Activated naive CD8-positive, alpha-beta T cell treated with anti-CD3 and anti-CD28 coated beads for 36 hours (primary cell): ENCODE results near the gene ALG14. TPM values are rescaled to one million over a fixed set of nuclear protein-coding genes. Genes with fewer than 3 reads are reported as not detected.
"Not testable (repeated sequence)": the region's sequence is repeated elsewhere in the genome, so short reads cannot be mapped to it uniquely, and the experiment has no call there.

Source experiments
- DNase-seq: peaks from one replicate; pipeline ENCODE4 v3.0.0; 2021
- H3K27ac Mint-ChIP-seq: one replicate; pipeline ENCODE4 v1.8.0; 2022; ENCODE audit warnings: mild to moderate bottlenecking, moderate library complexity, mixed read lengths
- H3K27me3 Mint-ChIP-seq: one replicate; pipeline ENCODE4 v1.8.0; 2022; ENCODE audit warnings: mild to moderate bottlenecking, mixed read lengths
- H3K36me3 Mint-ChIP-seq: one replicate; pipeline ENCODE4 v1.8.0; 2021; ENCODE audit warnings: mild to moderate bottlenecking, mixed read lengths
- H3K4me1 Mint-ChIP-seq: one replicate; pipeline ENCODE4 v1.8.0; 2021; ENCODE audit warnings: mixed read lengths
- H3K4me3 Mint-ChIP-seq: one replicate; pipeline ENCODE4 v1.8.0; 2022; ENCODE audit warnings: mild to moderate bottlenecking, moderate library complexity, mixed read lengths
- H3K9me3 Mint-ChIP-seq: one replicate; pipeline ENCODE4 v1.8.0; 2022; ENCODE audit warnings: mixed read lengths
- total RNA-seq, 2 experiments: library from RNA; stranded (reverse); gene quantifications; one replicate each; pipeline ENCODE4 v1.2.3, GENCODE V29; 2021

The ALG14 gene
- total RNA-seq, 2 experiments from 2014 or later, result 4.1 to 4.8 TPM

DNA sequence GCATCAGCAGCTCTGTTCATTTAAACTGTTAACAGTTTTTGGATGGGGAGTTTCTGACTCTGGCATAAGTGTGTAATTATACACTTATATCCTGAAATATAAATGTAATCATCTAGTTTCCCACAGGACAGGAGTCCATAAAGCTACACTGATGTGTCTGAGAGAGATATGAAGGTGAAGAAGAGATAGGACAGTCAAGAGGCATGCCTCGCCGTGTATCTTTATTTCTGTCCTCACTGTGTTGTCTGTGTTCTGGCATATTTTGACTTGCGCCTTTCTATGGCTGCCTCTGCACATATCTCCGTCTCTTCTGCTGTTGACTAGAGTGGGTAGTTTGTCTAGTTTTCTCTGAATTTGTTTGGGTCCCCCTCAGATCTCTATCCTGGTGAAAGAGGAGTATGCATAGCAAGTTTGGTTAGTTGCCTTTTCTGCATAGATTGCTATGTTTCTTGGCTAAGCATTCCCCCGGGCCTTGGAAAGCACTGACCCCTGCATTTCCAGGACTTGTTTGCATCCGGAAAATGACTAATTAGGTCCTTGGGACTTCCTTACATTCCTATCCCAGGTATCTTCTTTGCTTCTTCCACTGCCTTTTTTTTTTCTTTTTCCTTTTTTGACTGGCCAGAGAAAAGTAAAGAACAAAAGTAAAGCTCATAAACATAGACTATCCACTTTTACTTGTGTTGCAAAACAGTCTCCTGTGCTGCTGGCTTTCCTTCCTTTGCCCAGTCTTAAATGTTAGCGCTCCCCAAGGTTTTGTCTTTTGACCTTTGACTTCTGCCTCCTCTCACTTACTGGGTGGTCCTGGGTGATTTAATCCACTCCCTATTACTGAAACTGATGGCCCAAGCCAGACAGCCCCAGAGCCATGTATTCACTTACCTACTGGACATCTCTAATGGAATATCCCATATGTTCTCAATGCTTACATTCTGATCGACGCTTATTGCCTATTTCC lies 118.2 kb downstream of the ALG14 start:
- no peaks in the 10 kb centered on the region for H3K9me3 Mint-ChIP-seq
- no peak overlapping the region for H3K4me3 Mint-ChIP-seq
- H3K36me3 Mint-ChIP-seq, result peaks cover 2% of the 10 kb centered on the region
- H3K27ac Mint-ChIP-seq, result no peak overlapping the region
- no peak for DNase-seq
- no peaks in the 10 kb centered on the region for H3K27me3 Mint-ChIP-seq
- no peaks in the 10 kb centered on the region for H3K4me1 Mint-ChIP-seq

DNA sequence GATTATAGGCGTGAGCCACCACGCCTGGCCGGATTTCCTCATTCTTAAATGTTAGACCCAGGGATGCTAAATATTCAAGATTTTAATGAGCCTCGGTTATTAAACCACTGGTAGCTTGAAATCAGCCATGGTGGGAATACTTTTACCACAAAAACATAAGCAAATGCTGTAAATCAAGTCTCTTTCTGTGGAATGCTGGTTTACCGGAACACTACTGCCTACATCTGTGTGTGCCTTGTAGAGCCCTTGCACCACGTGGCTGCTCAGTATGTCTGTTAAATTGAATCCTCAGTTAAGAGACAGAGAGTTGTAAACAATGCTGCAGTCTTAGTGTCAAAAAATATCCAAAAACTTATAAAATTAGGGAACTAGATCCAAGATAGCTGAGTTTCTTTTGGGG lies 119.0 kb downstream of the ALG14 start:
- no peaks in the 10 kb centered on the region for H3K9me3 Mint-ChIP-seq
- no peaks in the 10 kb centered on the region for H3K27me3 Mint-ChIP-seq
- H3K4me3 Mint-ChIP-seq, result no peak overlapping the region
- H3K36me3 Mint-ChIP-seq, result peaks cover 2% of the 10 kb centered on the region
- no peak overlapping the region for H3K27ac Mint-ChIP-seq
- DNase-seq, result no peak
- no peaks in the 10 kb centered on the region for H3K4me1 Mint-ChIP-seq

DNA sequence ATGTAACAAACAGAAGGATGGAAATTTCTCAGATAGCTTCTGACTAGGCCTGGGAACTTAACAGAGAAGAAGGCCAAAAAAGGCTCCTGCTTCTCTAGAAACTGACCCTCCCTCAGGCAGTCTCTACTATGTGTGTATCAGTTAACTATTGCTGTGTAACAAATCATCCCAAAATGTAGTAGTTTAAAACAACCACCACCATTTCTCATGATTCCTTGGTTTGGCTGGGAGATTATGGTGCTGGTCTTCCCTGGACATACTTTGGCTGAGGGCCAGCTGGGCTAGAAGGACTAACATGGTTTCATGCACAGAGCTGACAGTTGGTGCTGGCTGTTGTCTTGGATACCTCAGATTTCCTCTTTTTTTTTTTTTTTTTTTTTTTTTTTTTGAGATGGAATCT lies 119.6 kb downstream of the ALG14 start:
- Mint-ChIP-seq H3K36me3 (peaks cover 2% of the 10 kb centered on the region), H3K27me3 (no peaks in the 10 kb centered on the region), H3K27ac (no peak overlapping the region), H3K4me1 (no peaks in the 10 kb centered on the region), H3K9me3 (no peaks in the 10 kb centered on the region), H3K4me3 (no peak overlapping the region)
- DNase-seq, result no peak

DNA sequence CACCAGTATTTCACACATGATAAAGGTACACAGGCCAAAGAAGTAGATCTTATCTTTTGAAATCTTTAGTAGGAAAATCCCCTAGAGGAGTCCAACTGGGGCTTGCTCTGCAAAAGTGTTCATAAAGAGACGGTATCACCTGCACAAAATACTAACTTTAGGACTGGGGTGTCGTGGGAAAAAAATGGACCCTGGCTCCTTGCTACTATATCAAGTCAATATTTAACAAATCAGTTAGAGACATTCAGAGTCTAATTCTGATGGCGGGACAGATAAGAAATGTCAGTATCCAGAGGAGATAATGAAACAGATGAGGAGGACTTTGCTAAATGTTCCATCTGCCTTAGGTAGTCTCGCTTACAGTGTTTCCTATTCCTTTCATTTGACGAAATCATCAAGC lies 120.2 kb downstream of the ALG14 start:
- no peak overlapping the region for H3K27ac Mint-ChIP-seq
- no peaks in the 10 kb centered on the region for H3K27me3 Mint-ChIP-seq
- no peak overlapping the region for H3K4me3 Mint-ChIP-seq
- H3K36me3 Mint-ChIP-seq, result peaks cover 2% of the 10 kb centered on the region
- DNase-seq, result no peak
- no peaks in the 10 kb centered on the region for H3K9me3 Mint-ChIP-seq
- H3K4me1 Mint-ChIP-seq, result no peaks in the 10 kb centered on the region

DNA sequence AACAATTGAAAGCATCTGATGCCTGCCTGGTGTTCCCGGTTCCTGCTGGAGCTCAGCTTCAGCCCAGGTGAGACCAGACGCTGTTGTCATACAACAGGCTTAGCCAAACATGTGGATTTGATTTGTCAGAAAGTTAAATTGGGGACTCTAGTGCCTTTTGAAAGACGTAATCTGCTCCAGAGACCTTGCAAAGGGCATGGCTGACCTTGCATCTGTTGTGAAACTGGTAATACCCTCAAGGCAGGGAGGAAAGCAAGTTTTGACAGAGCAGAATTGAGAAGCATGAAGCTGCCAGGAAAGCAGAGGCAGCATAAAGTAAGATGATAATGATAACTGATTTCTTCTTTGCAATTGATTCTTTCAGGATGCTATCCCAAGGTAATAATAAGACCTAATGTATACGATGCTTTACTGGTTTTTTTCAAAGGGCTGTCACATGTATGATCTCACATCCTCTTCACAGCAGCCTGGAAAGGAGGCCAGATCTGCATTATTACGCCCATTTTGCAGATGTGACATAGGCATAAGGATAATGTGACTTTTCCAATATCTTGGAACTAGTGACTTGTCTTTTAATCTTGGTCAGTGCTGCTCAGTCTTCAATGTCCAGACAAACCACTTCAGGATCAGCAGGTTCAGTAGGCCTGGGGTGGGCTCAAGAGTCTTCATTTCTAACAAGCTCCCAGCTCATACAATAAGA lies 121.1 kb downstream of the ALG14 start:
- DNase-seq, result no peak
- no peaks in the 10 kb centered on the region for H3K27me3 Mint-ChIP-seq
- H3K4me3 Mint-ChIP-seq, result no peak overlapping the region
- H3K9me3 Mint-ChIP-seq, result no peaks in the 10 kb centered on the region
- H3K27ac Mint-ChIP-seq, result no peak overlapping the region
- peaks cover 2% of the 10 kb centered on the region for H3K36me3 Mint-ChIP-seq
- H3K4me1 Mint-ChIP-seq, result no peaks in the 10 kb centered on the region

DNA sequence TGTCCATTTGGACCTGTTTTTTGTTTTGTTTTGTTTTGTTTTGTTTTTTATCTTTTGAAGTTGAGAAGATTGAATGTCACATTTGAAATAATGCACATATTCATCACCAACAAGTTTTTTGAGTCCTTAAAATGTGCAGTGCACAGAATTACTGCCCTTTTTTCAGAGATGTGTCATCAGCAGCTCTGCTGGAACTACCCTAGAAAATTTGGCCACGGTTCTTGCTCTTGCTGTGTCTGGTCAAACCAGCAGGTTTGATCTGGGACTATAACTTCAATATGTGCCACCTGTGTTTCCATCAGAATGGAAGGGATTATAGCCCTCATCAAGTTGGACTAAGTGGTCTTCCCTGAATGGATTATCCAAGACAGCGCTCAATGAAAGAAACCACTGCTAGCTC lies 121.7 kb downstream of the ALG14 start:
- H3K4me1 Mint-ChIP-seq, result no peaks in the 10 kb centered on the region
- no peak for DNase-seq
- no peaks in the 10 kb centered on the region for H3K27me3 Mint-ChIP-seq
- no peak overlapping the region for H3K4me3 Mint-ChIP-seq
- H3K36me3 Mint-ChIP-seq, result peaks cover 2% of the 10 kb centered on the region
- H3K27ac Mint-ChIP-seq, result no peak overlapping the region
- no peaks in the 10 kb centered on the region for H3K9me3 Mint-ChIP-seq

DNA sequence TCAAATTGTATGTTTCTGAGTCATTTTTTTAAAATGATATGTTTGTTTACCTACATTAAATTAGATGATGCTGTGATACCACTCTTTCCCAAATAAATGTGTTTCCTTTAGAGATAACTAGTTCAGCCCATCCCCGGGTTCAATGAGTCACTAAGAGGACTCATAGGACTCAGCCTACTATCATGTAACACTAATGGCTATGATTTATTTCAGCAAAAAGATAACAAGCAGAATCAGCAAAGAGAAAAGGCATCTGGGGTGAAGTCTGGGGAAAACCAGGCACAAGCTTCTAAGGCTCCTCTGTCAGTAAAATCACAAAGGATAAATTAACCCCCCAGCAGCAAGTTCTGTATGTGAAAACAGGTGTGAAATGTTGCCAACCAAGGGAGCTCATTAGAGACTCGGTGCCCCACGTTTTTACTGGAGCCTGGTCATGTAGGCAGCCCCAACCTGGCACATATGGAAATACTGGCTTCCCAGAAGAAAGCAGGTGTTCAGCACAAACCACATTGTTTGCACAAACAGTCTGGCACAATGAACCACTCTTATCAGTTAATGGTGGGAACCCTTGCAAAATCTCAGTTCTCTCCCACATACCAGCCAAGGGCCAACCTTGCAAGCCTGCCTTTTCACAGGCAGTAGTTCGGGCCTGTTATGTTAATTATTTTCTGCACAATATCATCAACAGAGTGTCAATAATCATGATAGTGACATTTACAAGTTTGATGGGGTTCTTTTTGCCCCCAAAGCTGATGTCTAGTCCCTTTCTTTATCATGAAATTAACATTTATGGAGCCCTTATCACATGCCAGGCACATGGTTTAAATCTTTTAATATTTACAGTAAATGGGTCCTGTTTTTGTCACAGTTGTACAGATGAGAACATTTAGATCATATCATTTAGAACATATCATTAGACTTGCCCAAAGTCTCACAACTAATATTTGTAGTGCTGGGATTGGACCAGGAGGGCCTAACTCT lies 122.8 kb downstream of the ALG14 start:
- DNase-seq, result no peak
- H3K9me3 Mint-ChIP-seq, result no peaks in the 10 kb centered on the region
- H3K36me3 Mint-ChIP-seq, result peaks cover 2% of the 10 kb centered on the region
- no peak overlapping the region for H3K27ac Mint-ChIP-seq
- H3K4me1 Mint-ChIP-seq, result no peaks in the 10 kb centered on the region
- H3K4me3 Mint-ChIP-seq, result no peak overlapping the region
- H3K27me3 Mint-ChIP-seq, result no peaks in the 10 kb centered on the region

DNA sequence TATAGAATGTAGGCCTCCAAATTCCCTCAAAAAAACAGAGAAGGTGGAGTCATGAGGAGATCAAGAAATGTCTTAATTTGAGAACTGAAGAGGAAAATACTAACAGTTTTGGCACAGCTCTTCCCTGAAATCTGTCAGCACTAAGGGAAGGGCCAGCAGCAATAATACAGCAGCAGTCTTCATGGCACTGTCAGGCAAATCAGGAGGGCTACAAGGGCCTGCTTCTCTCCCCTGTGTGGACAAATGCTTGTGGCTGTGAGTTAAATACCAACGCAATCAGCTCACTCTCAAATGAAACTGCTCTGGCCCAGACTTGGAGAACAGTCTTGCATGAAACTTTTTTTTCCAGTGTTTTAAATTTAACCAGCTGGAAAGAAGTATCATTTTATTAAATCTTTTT lies 125.3 kb downstream of the ALG14 start:
- H3K4me1 Mint-ChIP-seq, result no peaks in the 10 kb centered on the region
- no peaks in the 10 kb centered on the region for H3K36me3 Mint-ChIP-seq
- H3K27ac Mint-ChIP-seq, result no peak overlapping the region
- no peaks in the 10 kb centered on the region for H3K9me3 Mint-ChIP-seq
- DNase-seq, result no peak
- no peak overlapping the region for H3K4me3 Mint-ChIP-seq
- no peaks in the 10 kb centered on the region for H3K27me3 Mint-ChIP-seq

DNA sequence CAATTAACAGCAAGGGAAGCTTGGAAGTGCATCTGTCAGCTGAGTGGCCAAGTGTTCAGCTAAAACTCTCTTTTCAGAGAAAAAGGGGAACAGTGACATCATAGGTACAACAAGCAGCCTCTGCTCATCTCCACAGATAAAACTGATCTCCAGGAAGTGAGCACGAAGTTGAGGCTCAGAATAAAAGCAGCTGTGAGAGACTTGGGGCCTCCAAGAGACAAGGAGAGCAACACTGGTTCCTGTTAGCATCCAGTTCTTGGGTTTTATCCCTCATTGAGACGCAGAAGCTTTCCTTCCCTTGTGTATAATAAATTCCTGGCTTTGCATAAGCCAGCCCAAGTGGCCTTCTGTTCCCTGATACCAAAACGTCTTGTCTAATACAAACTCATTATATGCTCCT lies 125.9 kb downstream of the ALG14 start:
- Mint-ChIP-seq H3K4me3 (no peak overlapping the region), H3K4me1 (no peaks in the 10 kb centered on the region), H3K27me3 (no peaks in the 10 kb centered on the region), H3K36me3 (no peaks in the 10 kb centered on the region), H3K9me3 (no peaks in the 10 kb centered on the region), H3K27ac (no peak overlapping the region)
- no peak for DNase-seq

DNA sequence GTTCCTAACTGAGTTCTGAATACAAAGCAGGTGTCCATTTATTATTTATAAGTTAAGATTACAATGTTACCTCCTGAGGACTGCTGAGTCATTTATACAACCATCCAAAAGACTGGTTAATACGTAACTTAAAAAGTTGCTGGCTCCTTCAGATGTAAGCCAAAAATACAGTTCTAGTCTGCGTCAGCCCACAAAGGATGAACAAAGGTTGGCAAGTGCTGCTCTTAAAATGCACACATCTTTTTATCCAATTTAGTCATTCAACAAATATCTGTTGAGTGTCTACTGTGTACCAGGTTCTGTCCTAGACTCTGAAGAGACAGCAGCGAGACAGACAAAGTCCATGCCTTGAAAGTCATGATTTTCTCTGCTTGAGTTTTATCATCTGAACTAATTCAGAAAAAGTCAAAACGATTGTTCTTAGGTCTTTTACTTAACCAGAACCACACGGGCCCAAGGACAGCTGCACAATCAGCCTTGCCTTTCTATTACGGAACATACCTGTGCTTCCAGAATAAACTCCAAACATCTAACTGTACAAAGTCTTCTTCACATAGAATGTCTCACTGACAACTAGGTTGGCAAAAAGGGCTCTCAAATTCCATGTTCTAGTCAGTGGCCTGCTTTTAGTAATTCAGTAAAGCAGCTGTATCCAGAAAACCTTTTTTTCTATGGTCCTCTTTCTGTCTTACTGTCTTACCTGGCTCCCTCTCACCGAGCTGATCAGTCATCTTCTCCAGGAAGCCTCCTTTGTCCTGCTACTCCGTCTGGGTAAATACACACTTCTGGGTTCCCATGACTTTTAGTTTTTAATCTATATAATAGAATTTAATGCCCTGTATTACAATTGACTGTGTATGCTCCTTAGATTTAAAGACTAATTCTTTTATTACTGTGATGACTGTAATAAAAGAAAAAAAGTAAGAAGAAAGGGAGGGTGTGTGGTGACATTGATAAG lies 130.3 kb downstream of the ALG14 start:
- Mint-ChIP-seq H3K9me3 (no peaks in the 10 kb centered on the region), H3K4me1 (no peaks in the 10 kb centered on the region), H3K27ac (no peak overlapping the region), H3K27me3 (no peaks in the 10 kb centered on the region), H3K36me3 (no peaks in the 10 kb centered on the region), H3K4me3 (no peak overlapping the region)
- no peak for DNase-seq

DNA sequence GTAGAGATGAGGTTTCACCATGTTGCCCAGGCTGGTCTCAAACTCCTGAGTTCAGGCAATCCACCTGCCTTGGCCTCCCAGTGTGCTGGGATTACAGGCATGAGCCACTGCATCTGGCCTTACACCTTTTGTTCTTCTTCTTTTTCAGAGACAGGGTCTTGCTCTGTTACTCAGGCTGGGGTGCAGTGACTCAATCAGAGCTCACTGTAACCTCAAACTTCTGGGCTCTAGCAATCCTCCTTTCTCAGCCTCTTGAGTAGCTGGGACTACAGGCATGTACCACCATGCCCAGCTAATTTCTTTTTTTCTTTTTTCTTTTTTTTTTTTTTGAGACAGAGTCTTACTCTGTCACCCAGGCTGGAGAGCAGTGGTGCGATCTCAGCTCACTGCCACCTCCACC lies 131.3 kb downstream of the ALG14 start:
- not testable (repeated sequence) for H3K27ac Mint-ChIP-seq

DNA sequence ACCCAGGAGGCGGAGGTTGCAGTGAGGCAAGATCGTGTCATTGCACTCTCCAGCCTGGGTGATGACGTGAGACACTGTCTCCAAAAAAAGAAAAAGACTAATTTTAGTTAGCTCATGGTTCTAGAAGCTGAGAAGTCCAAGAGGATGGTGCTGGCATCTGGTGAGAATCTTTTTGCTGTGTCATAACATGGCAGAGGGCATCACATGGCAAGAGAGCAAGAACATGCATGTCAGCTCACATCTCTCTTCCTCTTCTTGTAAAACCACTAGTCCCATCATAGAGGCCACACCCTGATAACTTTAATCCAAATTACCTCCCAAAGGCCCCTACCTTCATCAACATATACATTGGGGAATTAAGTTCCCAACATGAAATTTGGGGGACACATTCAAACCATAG lies 132.0 kb downstream of the ALG14 start:
- DNase-seq, result no peak
- H3K36me3 Mint-ChIP-seq, result no peaks in the 10 kb centered on the region
- H3K4me3 Mint-ChIP-seq, result no peak overlapping the region
- H3K4me1 Mint-ChIP-seq, result no peaks in the 10 kb centered on the region
- no peaks in the 10 kb centered on the region for H3K27me3 Mint-ChIP-seq
- no peak overlapping the region for H3K27ac Mint-ChIP-seq
- no peaks in the 10 kb centered on the region for H3K9me3 Mint-ChIP-seq

More for the DNA sequence above, 131.3 kb downstream of the ALG14 start:
- H3K4me3 Mint-ChIP-seq, H3K4me1 Mint-ChIP-seq, H3K27me3 Mint-ChIP-seq, H3K36me3 Mint-ChIP-seq, DNase-seq, H3K9me3 Mint-ChIP-seq: not testable (repeated sequence)

DNA sequence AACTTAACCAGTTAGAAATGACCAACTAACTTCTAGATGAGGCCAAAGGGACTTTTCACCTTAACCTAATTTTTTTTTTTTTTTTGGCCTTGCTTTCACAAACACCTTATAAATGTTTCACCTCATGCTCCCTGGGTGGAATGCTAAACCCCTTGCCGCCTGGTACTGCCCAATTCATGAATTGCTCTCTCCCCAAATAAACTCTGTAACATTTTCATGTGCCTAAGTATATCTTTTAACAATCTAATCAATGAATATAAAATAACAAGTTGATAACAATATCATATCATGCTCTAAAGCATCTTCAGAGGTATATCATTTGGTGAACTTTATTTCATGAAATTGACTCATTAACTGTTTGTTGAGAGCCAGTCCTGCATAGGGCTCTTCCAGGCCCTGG lies 134.9 kb downstream of the ALG14 start:
- no peaks in the 10 kb centered on the region for H3K9me3 Mint-ChIP-seq
- H3K36me3 Mint-ChIP-seq, result no peaks in the 10 kb centered on the region
- DNase-seq, result no peak
- no peak overlapping the region for H3K4me3 Mint-ChIP-seq
- H3K4me1 Mint-ChIP-seq, result no peaks in the 10 kb centered on the region
- H3K27ac Mint-ChIP-seq, result no peak overlapping the region
- no peaks in the 10 kb centered on the region for H3K27me3 Mint-ChIP-seq
